HG03280 (cell line): Measurements from ENCODE around the gene USP13.
"Not testable (repeated sequence)": the region's sequence is repeated elsewhere in the genome, so short reads cannot be mapped to it uniquely, and the experiment has no call there.

Experiments
- ATAC-seq: cut with Tn5 transposase; IDR thresholded peaks from one replicate; pipeline ENCODE4 v1.9.1; 2021; ENCODE audit warnings: mild to moderate bottlenecking, moderate library complexity; ENCODE audit not compliant: unreplicated experiment

The USP13 gene

DNA sequence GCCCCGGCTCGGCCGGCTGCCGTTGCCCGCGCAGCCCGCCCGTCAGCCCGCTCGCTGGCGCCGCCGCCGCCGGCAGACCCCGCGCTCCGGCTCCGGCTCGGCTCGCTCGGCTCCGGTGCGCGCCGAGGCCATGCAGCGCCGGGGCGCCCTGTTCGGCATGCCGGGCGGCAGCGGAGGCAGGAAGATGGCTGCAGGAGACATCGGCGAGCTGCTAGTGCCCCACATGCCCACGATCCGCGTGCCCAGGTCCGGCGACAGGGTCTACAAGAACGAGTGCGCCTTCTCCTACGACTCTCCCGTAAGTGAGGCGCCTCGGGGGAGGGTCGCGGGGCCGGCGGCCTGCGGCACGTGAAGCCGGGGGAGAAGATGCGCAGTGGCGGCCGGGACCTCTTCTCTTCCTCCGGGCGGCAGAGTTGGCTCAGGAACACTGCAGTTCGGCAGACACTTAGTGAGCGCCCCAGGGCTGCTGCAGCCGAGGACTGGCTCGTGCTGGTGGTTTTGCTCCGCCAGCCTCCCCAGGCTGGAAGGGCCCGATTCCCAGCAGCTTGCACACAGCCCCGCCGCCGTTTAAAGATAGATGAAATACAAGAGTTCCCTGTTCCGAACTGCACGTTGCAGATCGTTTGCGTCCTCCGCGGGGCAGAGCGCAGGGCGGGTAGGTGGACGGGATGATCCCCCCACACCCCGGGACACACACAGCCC is 407 bp downstream of the USP13 start:
- peak; percentile 51 for ATAC-seq

DNA sequence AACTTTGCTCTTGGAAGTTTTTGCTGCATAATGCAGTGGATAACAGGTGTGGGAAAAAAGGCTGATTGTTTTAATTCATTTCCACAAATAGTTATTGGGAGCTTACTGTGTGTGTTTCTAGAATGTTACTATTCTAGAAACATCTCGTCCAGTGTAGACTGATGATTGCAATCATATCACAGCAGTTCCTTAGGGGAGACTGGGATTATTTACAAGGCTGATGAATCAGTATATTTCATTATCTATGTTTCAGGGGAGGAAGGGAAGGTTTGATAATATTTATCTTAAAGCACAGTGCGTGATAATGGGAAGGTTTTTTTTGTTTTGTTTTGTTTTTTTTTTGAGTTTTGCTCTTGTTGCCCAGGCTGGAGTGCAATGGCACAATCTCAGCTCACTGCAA is 2.4 kb downstream of the USP13 start:
- ATAC-seq = no peak

DNA sequence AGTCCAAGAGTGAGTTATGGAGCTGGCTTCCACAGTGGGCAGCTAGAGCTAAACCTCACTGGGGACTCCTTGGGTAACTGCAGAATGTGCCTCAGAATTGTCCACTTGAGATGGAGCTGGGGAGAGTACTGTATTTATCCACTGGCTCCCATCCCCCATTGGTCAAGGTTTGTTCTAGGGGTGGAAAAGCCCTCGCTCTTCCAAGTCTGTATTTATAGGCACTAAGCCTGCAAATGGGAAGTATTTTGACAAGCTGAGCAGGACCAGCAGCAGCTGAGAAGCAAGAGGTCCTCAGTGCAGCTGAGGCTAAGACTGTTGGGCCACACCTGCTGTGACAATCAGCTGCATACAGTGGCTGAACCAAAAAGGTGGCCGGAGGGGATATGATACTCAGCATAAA is 5.8 kb downstream of the USP13 start:
- no peak for ATAC-seq

DNA sequence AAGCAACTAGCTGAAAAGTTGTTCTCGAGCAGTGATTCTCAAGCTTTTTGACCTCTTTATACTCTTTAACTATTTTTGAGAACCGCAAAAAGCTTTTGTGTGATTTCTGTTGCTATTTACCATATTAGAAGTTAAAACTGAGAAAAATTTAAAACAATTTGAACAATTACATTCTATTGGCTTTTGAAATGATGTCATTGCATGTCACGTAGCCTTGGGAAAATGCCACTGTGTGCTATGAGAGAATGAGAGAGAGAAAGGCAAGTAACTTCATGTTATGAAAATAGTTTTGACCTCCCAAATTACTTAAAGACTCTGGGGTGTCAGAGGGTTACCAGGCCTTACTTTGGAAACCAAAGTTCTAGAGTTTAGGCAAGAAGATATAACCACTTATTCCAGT is 8.0 kb downstream of the USP13 start:
- no peak for ATAC-seq

DNA sequence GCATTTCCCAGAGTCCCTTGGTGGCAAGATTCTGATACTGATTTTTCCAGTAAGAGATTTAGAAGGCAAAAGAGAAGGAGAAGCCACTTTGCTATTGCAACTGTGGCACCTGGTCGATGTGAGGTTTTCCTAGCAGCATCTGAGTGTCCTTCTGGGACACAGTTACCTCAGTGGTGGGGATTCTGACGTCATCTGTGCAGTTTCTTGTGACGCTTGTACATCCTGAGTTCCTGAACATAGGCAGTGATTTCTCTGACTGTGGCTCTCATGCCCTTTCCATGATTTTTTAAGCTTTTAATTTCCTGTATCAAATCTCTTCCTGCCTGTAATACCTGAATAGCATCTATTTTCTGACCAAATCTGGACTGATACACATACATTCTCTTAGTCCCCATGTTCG is 8.9 kb downstream of the USP13 start:
- ATAC-seq = no peak

DNA sequence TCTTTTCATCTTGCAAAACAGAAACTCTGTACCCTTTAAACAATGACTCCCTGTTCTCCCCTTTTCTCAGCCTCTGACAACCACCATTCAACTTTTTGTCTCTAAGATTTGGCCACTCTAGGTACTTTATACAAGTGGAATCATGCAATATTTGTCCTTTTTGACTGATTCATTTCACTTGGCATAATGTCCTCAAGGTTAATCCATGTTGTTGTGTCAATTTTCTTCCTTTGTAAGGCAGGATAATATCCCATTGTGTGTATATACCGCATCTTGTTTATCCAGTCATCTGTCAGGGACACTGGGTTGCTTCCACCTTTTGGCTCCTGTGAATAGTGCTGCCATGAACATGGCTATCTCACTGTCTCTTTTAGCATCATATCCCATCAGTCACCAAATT is 10.3 kb downstream of the USP13 start:
- ATAC-seq = no peak

DNA sequence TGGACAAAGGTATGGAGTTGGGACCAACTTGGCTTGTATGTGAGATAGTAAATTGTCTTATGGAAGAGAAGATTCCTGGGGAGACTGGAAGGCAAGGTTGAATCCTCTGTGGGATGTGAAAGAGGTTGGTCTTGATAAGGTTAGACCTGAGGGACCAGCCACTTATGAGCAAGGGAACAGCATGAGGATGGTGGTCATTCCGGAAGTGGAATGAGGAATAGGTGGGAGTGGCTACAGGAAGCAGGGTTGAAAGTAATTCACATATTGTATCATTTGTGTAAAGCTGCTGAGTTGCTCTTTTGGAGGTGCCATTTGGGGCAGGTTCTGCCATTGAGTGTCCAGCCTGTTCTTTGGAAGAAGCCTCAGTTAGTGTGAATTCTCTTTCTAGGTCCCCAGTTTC is 13.2 kb downstream of the USP13 start:
- ATAC-seq = no peak

DNA sequence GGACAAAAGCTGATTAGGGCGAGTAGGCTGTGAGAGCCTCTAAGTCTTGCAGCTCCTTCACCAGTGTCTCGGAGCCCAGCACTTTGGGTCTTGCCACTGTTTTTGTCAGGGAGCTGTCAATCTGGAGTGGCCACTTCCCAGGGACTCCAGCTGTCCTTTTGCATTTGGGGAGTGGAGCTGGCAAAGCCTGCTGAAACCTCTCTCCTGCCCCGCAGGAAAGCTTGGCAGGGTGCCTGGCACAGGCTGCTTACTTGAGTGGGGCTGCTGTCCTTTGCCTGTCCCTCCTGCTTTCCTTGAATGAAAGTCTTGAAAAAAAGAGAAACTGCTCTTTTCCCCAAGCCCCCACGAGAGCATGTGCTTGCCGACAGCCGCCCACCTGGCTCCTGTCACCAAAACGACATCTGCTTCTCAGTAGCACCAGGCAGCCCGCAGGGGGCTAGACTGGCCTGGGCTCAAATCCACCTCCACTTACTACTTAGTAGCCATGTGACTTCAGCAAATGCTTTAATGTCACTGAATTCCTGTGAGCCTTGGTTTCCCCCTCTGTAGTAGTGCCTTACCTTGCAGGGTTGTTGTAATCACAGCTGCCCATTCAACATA is 13.7 kb downstream of the USP13 start:
- ATAC-seq = no peak

DNA sequence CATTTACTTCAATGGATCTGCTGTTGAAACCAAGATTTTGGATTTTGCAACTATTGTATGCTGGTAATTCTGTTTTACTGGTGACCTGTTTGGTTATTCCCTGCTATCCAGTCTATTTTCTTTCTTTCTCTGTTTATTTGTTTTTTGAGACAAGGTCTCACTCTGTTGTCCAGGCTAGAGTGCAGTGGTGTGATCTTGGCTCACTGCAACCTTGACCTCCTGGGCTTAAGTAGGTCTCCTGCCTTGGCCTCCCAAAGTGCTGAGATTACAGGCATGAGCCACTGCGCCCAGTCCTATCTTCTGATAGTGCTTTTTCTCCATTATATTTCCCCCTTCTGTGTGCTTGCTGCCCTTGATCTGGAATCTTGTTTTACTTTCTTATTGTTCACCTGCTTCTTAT is 15.6 kb downstream of the USP13 start:
- no peak for ATAC-seq

DNA sequence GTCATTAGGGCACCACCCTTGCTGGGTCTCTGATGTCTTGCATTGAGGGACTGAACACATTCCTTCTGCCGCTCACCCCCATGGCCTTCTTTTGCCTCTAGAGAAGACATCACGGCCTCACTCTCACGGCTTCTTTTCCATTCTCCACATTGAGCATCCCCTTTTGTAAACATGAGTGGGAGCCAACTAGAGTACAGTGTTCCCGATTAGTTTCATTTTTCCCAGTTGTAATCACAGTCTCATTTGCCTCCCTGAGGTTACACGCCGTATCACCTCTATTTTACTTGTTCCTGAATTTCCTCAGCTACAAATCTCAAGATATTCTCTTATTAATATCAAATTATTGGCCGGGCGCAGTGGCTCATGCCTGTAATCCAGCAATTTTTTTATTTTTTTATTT is 17.5 kb downstream of the USP13 start:
- no peak for ATAC-seq

DNA sequence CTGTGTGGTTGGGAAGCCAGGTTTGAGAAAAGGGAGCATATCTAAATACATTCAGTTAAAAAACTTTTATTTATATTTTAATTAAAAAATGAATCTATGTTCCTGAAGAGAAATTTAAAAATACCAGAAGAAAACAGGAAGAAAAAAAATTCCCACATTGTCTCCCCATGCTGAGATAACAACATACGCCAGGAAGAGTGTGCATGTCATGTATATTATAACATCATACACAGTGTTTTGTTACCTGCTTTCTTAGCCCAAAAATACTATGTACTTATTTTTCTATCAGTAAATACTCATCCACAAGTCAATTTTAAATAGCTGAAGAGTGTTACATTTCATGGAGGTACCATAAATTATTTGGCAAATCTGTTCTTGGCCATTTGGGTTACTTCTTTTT is 18.5 kb downstream of the USP13 start:
- no peak for ATAC-seq

DNA sequence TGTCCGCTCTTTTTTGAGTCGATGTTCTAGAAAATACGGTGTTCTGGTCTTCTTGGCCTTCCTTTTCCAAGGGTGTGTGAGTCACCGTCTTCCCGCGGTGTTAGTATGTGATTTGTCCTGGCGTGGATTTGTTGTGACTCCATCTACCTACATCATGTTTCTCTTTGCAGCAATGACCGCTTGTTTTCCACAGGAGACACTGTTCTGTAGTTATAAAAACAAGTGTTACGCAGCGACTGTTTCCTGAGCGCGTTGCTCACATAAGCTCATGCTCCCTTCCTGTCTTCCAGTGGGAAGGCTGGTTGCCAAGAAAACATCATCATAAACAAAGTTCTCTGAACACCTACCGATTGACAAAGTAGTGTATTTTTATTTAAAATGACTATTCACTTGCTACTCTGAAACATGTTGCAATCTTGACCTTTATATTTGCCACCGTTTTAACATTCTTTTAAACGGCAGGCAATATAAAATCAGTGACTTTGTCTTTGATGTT is 19.0 kb downstream of the USP13 start:
- no peak for ATAC-seq

DNA sequence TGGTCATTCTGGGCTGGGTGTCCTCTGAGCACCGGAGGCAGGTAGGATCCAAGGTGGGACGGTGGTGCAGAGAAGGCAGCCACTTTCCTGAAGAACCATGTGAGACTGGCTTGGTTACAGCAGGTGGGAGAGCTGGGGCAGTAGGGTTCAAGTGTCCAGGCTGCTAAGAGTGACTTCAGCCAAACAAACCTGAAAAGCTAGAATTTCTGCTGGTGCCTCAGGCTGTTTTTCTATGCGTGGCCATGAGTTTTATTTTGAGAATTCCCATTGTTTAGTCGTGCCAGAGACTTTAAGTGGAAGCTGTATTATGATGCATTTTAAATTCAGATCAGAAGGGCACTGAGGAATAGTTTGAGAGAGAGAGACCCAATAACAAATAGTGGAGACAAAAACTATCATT is 20.1 kb downstream of the USP13 start:
- no peak for ATAC-seq

DNA sequence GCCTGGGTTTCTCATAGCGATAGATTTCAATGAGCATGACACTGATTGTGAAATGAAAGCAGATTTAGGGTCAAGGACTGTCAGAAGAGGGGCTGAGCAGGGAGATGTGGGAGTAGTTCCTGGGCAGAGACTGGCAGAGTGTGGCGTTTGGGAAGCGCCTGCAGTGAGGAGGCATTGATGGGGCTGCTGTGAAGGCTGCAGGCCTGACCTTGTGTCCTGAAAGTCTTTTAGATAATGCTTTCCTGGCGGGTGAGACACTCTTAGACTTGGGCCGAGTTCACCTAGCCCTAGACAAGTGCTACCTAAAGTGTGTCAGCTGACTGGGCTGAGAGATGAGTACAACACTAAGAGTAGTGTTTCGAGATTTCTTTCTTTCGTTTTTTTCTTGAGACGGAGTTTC is 20.7 kb downstream of the USP13 start:
- no peak for ATAC-seq

DNA sequence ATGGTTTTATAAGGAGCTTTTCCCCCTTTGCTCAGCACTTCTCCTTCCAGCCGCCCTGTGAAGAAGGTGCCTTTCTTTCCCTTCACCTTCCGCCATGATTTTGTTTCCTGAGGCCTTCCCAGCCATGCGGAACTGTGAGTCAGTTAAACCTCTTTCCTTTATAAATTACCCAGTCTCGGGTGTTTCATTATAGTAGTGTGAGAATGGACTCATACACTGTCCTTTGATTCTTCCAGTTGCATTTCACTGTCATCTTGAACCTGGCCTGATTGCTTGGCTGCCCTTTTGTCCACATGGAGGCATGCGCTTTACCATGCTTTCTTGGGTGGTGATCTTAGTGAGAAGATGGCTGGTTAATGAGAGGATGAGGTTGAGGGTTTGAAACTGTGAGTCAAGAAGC is 23.2 kb downstream of the USP13 start:
- no peak for ATAC-seq

DNA sequence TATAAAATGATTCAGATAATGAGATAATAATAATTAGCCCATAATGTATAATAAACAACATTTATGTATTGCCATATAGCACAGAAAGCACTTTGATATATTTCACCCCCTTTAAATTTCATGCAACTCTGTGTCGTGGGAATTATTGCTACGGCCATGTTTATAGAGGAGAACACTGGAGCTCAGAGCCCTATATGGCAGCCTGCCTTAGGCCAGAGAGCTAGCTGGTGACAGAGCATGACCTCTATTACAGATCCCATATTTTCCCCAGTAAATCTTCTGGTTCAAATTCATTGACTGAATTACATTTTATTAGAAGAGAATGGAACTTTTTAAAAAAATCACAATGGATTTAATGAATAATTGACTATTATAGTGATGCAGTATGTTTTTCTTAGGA is 25.0 kb downstream of the USP13 start:
- ATAC-seq = no peak

DNA sequence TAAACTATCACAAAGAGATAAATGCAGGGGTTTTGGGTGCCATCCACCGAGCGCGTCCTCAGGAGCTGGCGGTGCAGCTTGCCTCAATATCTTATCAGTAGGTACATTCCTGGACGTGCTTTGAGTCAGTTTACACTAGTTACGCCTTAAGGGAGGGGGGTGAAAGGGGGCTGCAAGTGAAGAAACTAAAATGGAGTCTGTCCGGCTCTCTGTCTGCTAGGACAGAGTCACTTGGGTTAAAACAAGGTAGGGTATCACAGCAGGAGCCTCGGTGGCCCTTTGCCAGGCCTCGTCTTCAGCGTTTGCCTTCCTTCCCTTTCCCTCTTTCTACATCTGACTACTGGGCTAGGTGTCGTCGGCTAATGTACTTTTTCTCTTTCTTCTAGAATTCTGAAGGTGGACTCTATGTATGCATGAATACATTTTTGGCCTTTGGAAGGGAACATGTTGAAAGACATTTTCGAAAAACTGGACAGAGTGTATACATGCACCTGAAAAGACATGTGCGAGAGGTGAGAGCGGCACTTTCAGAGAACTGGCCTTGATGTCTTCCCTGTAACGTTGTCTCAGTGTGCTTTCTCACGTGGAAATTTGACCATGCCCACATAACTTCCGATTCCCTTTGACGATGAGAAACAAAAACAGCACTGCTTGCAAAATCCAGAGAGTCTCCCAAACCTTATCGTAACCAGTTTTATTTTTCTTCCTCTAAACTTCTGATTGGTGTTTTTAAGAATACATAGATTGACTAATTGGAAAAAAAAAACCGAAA is 28.8 kb downstream of the USP13 start:
- no peak for ATAC-seq

DNA sequence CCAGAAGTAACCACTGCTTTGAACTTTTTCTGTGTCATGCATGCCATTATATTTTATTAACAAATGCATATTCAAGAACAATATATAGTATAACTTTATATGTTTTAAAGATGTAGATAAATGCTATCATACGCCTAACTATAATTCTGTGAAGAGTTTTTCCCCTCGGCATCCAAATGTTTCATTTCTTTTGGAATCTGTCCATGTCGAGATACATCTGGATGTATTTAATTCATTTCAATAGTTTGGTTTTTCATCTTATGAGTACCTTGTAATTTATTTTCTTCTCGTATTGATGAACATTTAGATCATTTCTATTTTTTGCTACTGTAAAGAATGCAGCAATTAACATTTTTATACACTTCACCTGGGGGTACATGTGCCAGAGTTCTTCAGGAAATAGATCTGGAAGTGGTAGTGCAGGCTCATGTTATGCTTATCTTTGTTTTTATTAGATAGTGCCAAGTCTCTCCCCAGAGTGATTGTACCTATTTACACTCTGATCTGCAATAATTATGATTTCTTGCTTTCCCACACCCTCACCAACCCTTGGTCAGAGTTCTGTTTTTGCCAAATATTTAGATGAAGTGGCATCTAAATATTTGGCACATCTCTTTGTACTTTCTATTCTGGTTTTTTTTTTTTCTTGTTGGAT is 29.7 kb downstream of the USP13 start:
- ATAC-seq = no peak

DNA sequence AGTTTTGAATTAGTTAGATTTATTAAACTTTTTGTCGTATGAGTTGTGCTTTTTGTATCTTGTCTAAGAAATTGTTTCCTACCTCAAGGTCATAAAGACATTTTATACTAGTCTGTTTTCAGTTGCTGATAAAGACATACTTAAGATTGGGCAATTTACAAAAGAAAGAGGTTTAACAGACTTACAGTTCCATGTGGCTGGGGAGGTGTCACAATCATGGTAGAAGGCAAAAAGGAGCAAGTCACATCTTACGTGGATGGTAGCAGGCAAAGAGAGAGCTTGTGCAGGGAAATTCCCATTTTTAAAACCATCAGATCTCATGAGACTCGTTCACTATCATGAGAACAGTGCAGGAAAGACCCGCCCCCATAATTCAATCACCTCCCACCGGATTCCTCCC is 30.4 kb downstream of the USP13 start:
- ATAC-seq = not testable (repeated sequence)

DNA sequence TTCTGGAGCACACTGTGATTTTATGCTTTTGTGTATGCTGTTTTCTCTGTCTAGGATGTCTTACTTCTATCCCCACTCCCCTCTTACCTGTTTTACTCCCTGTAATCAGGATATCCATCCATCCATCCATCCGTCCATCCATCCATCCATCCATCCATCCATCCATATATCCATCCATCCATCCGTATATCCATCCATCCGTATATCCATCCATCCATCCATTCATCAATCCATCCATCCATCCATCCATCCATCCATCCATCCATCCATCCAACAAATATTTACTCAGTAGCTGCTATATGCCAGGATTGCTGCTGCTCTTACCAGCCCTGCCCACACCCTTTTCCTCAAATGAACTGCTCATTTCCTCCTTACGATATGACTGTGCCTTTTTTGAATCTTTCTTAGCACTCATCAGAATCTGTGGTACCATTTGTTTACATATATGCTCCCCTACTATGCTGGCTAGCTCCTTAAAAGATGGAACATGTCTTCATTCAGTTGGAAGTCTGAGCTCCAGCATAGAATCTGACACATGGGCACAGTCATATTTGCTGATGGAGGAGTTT is 35.2 kb downstream of the USP13 start:
- no peak for ATAC-seq

DNA sequence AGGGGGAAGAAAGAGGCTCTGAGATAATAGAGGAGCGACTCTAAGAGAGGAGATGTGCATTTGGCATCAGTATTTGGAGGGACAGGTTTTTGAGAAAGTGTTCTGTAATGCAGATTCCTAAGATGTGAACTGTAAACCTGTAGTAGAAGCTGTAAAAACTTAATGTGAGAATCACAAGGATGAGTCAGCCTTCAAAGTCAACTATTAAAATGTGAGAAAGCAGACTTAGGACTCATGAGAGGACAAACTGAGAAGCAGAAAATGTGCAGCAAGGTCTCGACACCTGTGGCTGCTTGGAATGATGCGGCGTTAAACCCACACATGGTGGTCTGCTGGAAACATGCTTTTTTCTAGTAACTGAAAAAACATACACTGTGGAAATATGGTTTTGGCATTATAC is 36.0 kb downstream of the USP13 start:
- no peak for ATAC-seq
